ENCODE data around the gene LYRM2. TPM values are rescaled to one million over a fixed set of nuclear protein-coding genes. Genes with fewer than 3 reads are reported as not detected.

LYRM2 gene
- total RNA-seq, 1 experiment from 2014 or later, result 39.4 TPM

DNA sequence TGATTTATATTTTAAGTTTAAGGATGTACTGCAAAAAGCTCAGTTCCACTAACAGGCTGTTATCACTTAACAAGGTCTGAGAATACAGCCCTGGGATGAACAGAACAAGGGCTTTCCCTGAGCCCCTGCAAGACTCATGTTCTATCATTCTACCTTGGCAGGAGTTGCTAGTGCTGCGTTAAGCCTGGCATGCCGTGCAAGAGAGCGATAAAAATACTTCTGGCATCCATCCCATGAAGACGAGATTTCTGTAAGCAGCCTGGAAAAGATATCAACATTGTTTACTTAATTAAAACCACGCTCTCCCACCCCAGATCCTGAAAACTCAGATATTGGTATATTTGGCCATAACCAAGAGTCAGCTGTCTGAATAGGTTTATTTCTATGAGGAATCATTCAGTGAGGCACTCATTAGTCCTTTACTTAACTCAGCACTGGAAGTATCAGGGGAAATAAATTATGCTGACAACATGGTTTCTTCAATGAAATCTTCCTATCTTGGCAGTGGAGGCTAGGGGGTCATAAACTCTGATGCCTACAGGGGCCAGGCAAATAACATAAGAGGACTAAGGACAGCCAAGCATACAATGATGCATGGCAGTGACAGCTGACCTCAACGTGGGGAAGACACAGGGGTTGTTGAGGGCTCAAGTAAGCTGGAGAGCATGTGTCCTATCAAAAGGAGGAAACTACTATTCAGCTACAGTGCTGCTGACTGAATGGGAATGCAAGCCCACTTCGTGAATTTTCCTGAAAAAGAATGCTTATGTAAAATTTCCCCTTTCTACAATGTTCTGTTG lies 37.6 kb upstream of the LYRM2 start:
- in situ Hi-C loops (cut with HindIII; ENCODE audit: low pct_unique_long_range_greater_than_20kb, low sequenced_read_pairs) (no loop called here), intact Hi-C loops (cut with micrococcal nuclease; ENCODE audit: unreplicated experiment) (no loop called here)
- ChIA-PET POLR2A (no interaction called here), CTCF (no interaction called here)
- no peak overlapping the region for H3K4me3 ChIP-seq (ENCODE audit: low read depth in 2 of 2, low read length in 2 of 2)
- no peaks in the 10 kb centered on the region for H3K9me3 ChIP-seq (ENCODE audit: control insufficient read depth, insufficient read depth, low read depth, low read length)
- TF ChIP-seq TCF7L2 (IDR thresholded peaks at IDR 0.05; ENCODE audit: low read depth, low read length) (no peak), POLR2AphosphoS5 (IDR thresholded peaks at IDR 0.05; ENCODE audit: low read depth, low read length) (no peak), SIN3A (IDR thresholded peaks at IDR 0.05; ENCODE audit: borderline replicate concordance, insufficient read depth, low read depth, low read length) (no peak)
- TF ChIP-seq, protein P1, sequence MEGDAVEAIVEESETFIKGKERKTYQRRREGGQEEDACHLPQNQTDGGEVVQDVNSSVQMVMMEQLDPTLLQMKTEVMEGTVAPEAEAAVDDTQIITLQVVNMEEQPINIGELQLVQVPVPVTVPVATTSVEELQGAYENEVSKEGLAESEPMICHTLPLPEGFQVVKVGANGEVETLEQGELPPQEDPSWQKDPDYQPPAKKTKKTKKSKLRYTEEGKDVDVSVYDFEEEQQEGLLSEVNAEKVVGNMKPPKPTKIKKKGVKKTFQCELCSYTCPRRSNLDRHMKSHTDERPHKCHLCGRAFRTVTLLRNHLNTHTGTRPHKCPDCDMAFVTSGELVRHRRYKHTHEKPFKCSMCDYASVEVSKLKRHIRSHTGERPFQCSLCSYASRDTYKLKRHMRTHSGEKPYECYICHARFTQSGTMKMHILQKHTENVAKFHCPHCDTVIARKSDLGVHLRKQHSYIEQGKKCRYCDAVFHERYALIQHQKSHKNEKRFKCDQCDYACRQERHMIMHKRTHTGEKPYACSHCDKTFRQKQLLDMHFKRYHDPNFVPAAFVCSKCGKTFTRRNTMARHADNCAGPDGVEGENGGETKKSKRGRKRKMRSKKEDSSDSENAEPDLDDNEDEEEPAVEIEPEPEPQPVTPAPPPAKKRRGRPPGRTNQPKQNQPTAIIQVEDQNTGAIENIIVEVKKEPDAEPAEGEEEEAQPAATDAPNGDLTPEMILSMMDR (IDR thresholded peaks at IDR 0.05), result no peak
- TF ChIP-seq, protein P2, sequence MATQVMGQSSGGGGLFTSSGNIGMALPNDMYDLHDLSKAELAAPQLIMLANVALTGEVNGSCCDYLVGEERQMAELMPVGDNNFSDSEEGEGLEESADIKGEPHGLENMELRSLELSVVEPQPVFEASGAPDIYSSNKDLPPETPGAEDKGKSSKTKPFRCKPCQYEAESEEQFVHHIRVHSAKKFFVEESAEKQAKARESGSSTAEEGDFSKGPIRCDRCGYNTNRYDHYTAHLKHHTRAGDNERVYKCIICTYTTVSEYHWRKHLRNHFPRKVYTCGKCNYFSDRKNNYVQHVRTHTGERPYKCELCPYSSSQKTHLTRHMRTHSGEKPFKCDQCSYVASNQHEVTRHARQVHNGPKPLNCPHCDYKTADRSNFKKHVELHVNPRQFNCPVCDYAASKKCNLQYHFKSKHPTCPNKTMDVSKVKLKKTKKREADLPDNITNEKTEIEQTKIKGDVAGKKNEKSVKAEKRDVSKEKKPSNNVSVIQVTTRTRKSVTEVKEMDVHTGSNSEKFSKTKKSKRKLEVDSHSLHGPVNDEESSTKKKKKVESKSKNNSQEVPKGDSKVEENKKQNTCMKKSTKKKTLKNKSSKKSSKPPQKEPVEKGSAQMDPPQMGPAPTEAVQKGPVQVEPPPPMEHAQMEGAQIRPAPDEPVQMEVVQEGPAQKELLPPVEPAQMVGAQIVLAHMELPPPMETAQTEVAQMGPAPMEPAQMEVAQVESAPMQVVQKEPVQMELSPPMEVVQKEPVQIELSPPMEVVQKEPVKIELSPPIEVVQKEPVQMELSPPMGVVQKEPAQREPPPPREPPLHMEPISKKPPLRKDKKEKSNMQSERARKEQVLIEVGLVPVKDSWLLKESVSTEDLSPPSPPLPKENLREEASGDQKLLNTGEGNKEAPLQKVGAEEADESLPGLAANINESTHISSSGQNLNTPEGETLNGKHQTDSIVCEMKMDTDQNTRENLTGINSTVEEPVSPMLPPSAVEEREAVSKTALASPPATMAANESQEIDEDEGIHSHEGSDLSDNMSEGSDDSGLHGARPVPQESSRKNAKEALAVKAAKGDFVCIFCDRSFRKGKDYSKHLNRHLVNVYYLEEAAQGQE (IDR thresholded peaks at IDR 0.05; ENCODE audit: insufficient read depth in 1 of 2, low read depth in 2 of 2, low read length in 1 of 2), result no peak
- no peak for DNase-seq (ENCODE audit: low read depth, low spot score)
- BruUV-seq (replicated peaks), result no TSS peak
- H3K27me3 ChIP-seq (ENCODE audit: control insufficient read depth, insufficient read depth, low read length), result no peaks in the 10 kb centered on the region
- no peak for ATAC-seq
- H3K36me3 ChIP-seq (ENCODE audit: control insufficient read depth, insufficient read depth, low read length), result peaks cover 31% of the 10 kb centered on the region
- no peaks in the 10 kb centered on the region for H3K4me1 ChIP-seq (ENCODE audit: control insufficient read depth, insufficient read depth, low read length)
- H3K27ac ChIP-seq (ENCODE audit: low read length), result no peak overlapping the region

- no peaks in the 10 kb centered on the region for H3K27me3 ChIP-seq (ENCODE audit: control insufficient read depth, insufficient read depth, low read length)
- no peak overlapping the region for H3K27ac ChIP-seq (ENCODE audit: low read length)
- no TSS peak for BruUV-seq (replicated peaks)
- H3K4me3 ChIP-seq (ENCODE audit: low read depth in 2 of 2, low read length in 2 of 2), result no peak overlapping the region
- DNase-seq (ENCODE audit: low read depth, low spot score) (no peak), ATAC-seq (no peak)
- peaks cover 43% of the 10 kb centered on the region for H3K36me3 ChIP-seq (ENCODE audit: control insufficient read depth, insufficient read depth, low read length)
- ChIA-PET CTCF (no interaction called here), POLR2A (no interaction called here)
- H3K4me1 ChIP-seq (ENCODE audit: control insufficient read depth, insufficient read depth, low read length), result no peaks in the 10 kb centered on the region
- TF ChIP-seq SIN3A (IDR thresholded peaks at IDR 0.05; ENCODE audit: borderline replicate concordance, insufficient read depth, low read depth, low read length), result no peak
- TF ChIP-seq, protein P1 (IDR thresholded peaks at IDR 0.05), result no peak
- TF ChIP-seq, protein P2 (IDR thresholded peaks at IDR 0.05; ENCODE audit: insufficient read depth in 1 of 2, low read depth in 2 of 2, low read length in 1 of 2), result no peak
- no peak for TF ChIP-seq POLR2AphosphoS5 (IDR thresholded peaks at IDR 0.05; ENCODE audit: low read depth, low read length)
- no peak for TF ChIP-seq TCF7L2 (IDR thresholded peaks at IDR 0.05; ENCODE audit: low read depth, low read length)
- intact Hi-C loops (cut with micrococcal nuclease; ENCODE audit: unreplicated experiment) (no loop called here), in situ Hi-C loops (cut with HindIII; ENCODE audit: low pct_unique_long_range_greater_than_20kb, low sequenced_read_pairs) (no loop called here)
- H3K9me3 ChIP-seq (ENCODE audit: control insufficient read depth, insufficient read depth, low read depth, low read length), result no peaks in the 10 kb centered on the region
Measured at GRCh38 chr6:89670935-89671565, 32.5 kb upstream of the LYRM2 start.

All from Panc1 (cell line).